Activated T-cell treated with anti-CD3 and anti-CD28 coated beads, Interleukin-2, amount 50 U/mL, for 24 hours (primary cell): ENCODE results near the gene IFNE.
"Not testable (repeated sequence)": the region's sequence is repeated elsewhere in the genome, so short reads cannot be mapped to it uniquely, and the experiment has no call there.

Experiments
- DNase-seq: peaks from one replicate; pipeline ENCODE4 v3.0.0-alpha.2; 2020
- H3K27ac Mint-ChIP-seq: 2 replicates; pipeline ENCODE4 v1.8.0; 2020; ENCODE audit warnings: mild to moderate bottlenecking, mixed read lengths
- H3K27me3 Mint-ChIP-seq: 2 replicates; pipeline ENCODE4 v1.8.0; 2020; ENCODE audit warnings: mixed read lengths
- H3K36me3 Mint-ChIP-seq: 2 replicates; pipeline ENCODE4 v1.8.0; 2020; ENCODE audit warnings: low read depth, mixed read lengths
- H3K4me1 Mint-ChIP-seq: 2 replicates; pipeline ENCODE4 v1.8.0; 2020; ENCODE audit warnings: low read depth, mixed read lengths
- H3K4me3 Mint-ChIP-seq: 2 replicates; pipeline ENCODE4 v1.8.0; 2020; ENCODE audit warnings: mild to moderate bottlenecking, moderate library complexity, mixed read lengths
- H3K9me3 Mint-ChIP-seq: 2 replicates; pipeline ENCODE4 v1.8.0; 2020; ENCODE audit warnings: mixed read lengths

The IFNE gene

GRCh38 chr9:21461377-21461776 is 20.7 kb downstream of the IFNE start:
- Mint-ChIP-seq H3K36me3 (no peaks in the 10 kb centered on the region), H3K4me3 (no peak overlapping the region), H3K27me3 (peaks cover 6% of the 10 kb centered on the region), H3K27ac (no peak overlapping the region), H3K4me1 (peaks cover 1% of the 10 kb centered on the region), H3K9me3 (peaks cover 2% of the 10 kb centered on the region)
- DNase-seq = no peak

DNA sequence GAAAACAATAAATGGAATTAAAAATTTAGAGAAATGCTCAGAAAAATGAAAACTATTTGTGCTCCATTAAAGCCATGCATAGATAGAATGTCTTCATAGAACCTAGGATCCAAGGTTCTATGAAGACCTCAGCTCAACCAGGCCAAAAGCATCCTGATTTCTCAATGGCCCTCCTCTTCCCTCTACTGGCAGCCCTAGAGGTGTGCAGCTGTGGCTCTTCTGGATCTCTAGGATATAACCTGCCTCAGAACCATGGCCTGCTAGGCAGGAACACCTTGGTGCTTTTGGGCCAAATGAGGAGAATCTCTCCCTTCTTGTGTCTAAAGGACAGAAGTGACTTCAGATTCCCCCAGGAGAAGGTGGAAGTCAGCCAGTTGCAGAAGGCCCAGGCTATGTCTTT is 26.8 kb downstream of the IFNE start:
- no peak for DNase-seq
- Mint-ChIP-seq H3K27ac (no peak overlapping the region), H3K36me3 (no peaks in the 10 kb centered on the region), H3K9me3 (no peaks in the 10 kb centered on the region), H3K4me3 (no peak overlapping the region), H3K4me1 (no peaks in the 10 kb centered on the region), H3K27me3 (peaks cover 6% of the 10 kb centered on the region)

- DNase-seq = no peak
- H3K27me3 Mint-ChIP-seq = peaks cover 6% of the 10 kb centered on the region
- no peaks in the 10 kb centered on the region for H3K36me3 Mint-ChIP-seq
- no peak overlapping the region for H3K27ac Mint-ChIP-seq
- H3K9me3 Mint-ChIP-seq = no peaks in the 10 kb centered on the region
- H3K4me1 Mint-ChIP-seq = no peaks in the 10 kb centered on the region
- H3K4me3 Mint-ChIP-seq = no peak overlapping the region
These were observed 28.0 kb downstream of the IFNE start for GRCh38 chr9:21454149-21454548.

DNA sequence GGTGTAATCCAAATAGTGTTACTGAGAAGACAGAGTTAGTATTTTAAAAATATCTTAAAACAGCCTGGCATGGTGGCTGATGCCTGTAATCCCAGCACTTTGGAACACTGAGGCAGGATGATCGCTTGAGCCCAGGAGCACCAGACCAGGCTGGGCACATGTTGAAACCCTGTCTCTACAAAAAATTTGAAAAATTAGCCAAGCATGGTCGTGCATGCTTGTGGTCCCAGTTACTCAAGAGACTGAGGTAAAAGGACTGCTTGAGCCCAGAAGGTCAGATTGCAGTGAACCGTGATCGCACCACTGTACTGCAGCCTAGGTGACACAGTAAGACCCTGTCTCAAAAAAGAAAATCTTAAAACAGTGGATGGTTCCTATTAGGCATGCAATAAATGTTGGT is 29.4 kb downstream of the IFNE start:
- no peaks in the 10 kb centered on the region for H3K4me1 Mint-ChIP-seq
- no peak overlapping the region for H3K4me3 Mint-ChIP-seq
- no peaks in the 10 kb centered on the region for H3K9me3 Mint-ChIP-seq
- no peak for DNase-seq
- H3K27ac Mint-ChIP-seq = no peak overlapping the region
- H3K27me3 Mint-ChIP-seq = peaks cover 4% of the 10 kb centered on the region
- no peaks in the 10 kb centered on the region for H3K36me3 Mint-ChIP-seq

DNA sequence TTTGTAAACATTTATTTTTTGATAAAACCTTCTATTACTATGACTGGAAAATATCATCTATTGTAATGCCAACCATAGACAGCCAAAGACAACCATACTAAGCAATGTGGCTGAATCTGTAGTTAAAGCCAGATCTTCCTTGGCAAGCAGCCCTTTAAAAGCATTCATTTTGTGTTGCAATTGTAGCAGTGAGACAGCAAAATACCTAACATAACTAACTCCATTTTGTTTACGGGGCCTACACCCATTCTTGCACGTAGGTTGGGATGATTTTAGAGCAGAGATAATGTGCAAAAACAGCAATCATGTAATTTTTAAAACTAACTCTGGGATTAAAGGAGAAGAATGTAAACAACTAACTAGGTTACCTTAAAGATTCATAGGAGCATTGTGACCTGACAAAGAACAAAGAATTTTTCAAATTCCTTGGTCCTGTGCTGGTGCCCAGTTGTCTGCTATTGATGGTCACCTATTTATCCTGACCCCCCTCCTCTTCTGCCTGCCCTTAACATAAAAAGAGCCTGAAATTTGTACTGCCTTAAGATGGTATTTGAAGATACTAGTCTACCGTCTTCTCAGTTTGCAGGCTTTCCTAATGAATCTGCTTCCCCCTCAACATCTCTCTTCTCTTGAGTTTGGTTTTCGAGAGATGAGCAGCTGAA is 31.2 kb downstream of the IFNE start:
- H3K27ac Mint-ChIP-seq = no peak overlapping the region

GRCh38 chr9:21449312-21449711 is 32.8 kb downstream of the IFNE start:
- not testable (repeated sequence) for DNase-seq, H3K4me3 Mint-ChIP-seq, H3K36me3 Mint-ChIP-seq, H3K9me3 Mint-ChIP-seq, H3K27me3 Mint-ChIP-seq, H3K4me1 Mint-ChIP-seq, H3K27ac Mint-ChIP-seq

More for the DNA sequence above, 31.2 kb downstream of the IFNE start:
- no peak for DNase-seq
- no peaks in the 10 kb centered on the region for H3K27me3 Mint-ChIP-seq
- H3K4me3 Mint-ChIP-seq = no peak overlapping the region
- no peaks in the 10 kb centered on the region for H3K9me3 Mint-ChIP-seq
- H3K36me3 Mint-ChIP-seq = no peaks in the 10 kb centered on the region
- H3K4me1 Mint-ChIP-seq = no peaks in the 10 kb centered on the region

DNA sequence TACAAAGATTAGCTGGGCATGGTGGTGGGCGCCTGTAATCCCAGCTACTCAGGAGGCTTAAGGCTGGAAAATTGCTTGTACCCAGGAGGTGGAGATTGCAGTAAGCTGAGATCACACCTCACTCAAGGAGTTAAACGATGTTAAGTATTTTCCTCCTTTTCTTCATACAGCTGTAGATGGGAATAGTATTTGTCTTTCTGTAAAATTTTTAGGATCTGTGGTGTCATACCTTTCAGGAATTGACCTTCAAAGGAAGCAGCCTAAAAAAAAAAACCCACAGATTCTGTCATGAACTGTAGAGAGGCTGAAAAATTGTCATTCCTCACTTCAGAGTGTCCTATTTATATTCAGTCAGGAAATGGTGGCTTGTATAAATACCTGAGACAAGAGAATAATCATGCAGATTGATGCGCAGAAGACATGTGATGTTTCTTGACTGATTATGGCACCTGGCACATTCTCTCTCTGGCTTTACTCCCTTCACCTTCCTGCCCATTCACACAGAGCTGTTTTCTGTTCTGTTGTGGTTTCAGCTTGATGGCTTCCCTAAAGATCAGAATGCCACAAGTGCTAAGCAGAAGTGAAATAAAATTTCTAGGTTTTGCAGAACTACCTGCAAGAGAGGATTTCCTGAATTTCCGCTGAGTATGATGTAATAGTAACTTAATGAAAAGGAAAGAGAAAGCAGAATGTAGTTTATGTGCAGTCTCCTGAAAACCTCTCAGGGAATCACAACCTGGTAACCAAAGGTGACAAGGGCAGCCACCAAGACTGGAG is 38.1 kb downstream of the IFNE start:
- Mint-ChIP-seq H3K27me3 (no peaks in the 10 kb centered on the region), H3K4me3 (peak overlapping the region; percentile 15), H3K4me1 (peaks cover 12% of the 10 kb centered on the region), H3K27ac (no peak overlapping the region), H3K9me3 (no peaks in the 10 kb centered on the region), H3K36me3 (no peaks in the 10 kb centered on the region)
- no peak for DNase-seq

- Mint-ChIP-seq H3K9me3 (no peaks in the 10 kb centered on the region), H3K27me3 (peaks cover 6% of the 10 kb centered on the region), H3K36me3 (no peaks in the 10 kb centered on the region)
These were observed 42.0 kb downstream of the IFNE start, which contains the start of gene IFNA1 for GRCh38 chr9:21440139-21440538. Gene IFNA1, plus strand, starts transcription at chr9:21440439. Its CDS starts 69 bp downstream, at chr9:21440508.

DNA sequence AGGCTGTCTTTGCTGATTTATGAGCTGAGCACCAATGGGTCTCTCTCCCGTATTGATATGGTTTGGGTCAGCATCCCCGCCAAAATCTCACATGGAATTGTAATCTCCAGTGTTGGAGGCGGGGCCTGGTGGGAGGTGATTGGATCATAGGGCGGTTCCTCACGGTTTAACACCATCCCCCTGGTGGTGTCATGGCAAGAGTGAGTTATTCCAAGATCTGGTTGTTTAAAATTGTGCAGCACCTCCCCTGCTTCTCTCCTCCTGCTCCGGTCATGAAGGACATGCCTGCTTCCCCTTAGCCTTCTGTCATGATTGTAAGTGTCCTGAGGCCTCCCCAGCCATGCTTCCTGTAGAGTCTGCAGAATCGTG is 47.1 kb downstream of the IFNE start:
- not testable (repeated sequence) for H3K4me1 Mint-ChIP-seq, H3K27ac Mint-ChIP-seq, H3K4me3 Mint-ChIP-seq, H3K9me3 Mint-ChIP-seq, H3K36me3 Mint-ChIP-seq, DNase-seq
- peaks cover 31% of the 10 kb centered on the region for H3K27me3 Mint-ChIP-seq

More at GRCh38 chr9:21440139-21440538, 42.0 kb downstream of the IFNE start, which contains the start of gene IFNA1:
- H3K4me3 Mint-ChIP-seq = no peak within 1 kb of the TSS
- no peak within 1 kb of the TSS for H3K27ac Mint-ChIP-seq
- no peak for DNase-seq
- H3K4me1 Mint-ChIP-seq = peaks cover 12% of the 10 kb centered on the region

- Mint-ChIP-seq H3K9me3 (no peaks in the 10 kb centered on the region), H3K27me3 (peaks cover 33% of the 10 kb centered on the region), H3K36me3 (no peaks in the 10 kb centered on the region), H3K4me1 (no peaks in the 10 kb centered on the region), H3K4me3 (no peak overlapping the region), H3K27ac (no peak overlapping the region)
- no peak for DNase-seq
These were observed 47.7 kb downstream of the IFNE start for GRCh38 chr9:21434202-21435014.

DNA sequence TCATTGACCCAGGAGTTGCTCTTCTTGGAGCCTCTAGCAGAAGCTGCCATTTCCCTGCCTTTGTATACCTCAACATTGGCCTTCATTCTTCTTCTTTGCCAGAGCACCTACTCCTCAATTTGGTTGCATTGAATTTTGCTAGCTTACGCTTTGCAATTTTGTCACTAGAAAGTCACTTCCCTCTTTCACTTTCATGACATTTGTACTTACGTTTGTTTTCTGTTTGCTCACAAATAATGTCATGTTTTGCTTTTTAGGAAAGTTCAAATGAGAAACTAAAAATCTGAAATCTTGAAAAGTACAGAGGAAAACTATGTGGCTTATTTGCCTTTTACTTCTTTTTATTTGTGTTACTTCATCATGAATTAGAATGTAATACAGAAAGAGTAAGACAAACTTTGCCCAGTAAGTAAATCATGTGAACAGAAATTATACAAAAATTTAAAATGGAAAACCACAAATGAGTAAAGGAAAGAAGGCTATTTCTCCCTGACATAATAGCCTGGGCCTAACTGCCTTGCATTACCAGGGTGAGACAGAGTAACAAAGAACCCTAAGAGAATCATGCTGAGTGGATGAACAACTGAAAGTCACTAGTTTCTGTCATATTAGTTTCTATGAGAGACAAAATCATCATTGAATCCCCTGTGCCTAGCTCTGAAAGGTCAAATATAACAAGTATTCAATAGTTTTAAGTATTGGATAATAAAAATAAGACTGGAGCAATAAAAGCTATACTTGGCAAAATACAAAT is 49.3 kb downstream of the IFNE start:
- peaks cover 35% of the 10 kb centered on the region for H3K27me3 Mint-ChIP-seq
- no peak for DNase-seq
- no peak overlapping the region for H3K4me3 Mint-ChIP-seq
- H3K36me3 Mint-ChIP-seq = no peaks in the 10 kb centered on the region
- H3K4me1 Mint-ChIP-seq = no peaks in the 10 kb centered on the region
- no peaks in the 10 kb centered on the region for H3K9me3 Mint-ChIP-seq
- no peak overlapping the region for H3K27ac Mint-ChIP-seq
